PC-3 (cell line): ENCODE data around the gene EMILIN2. TPM values are rescaled to one million over a fixed set of nuclear protein-coding genes. Genes with fewer than 3 reads are reported as not detected.

Source experiments
- ATAC-seq: fragments of 200-7000 bp; cut with Tn5 transposase; 2 replicates; pipeline ENCODE4 v1.9.1; 2020; ENCODE audit warnings: mild to moderate bottlenecking, moderate library complexity
- BruUV-seq: library from RNA; stranded (reverse); fragments of 400-500 nt; replicated peaks from 2 replicates; lab custom pipeline; 2021; lab: Mats Ljungman, UMichigan
- CTCF ChIA-PET: fragments of 300-600 bp; sonication (Branson Sonifier 250); formaldehyde crosslinking; loops from one replicate; lab custom pipeline; 2022; ENCODE audit warnings: antibody characterized with exemption; lab: Charles Lee
- POLR2A ChIA-PET: fragments of 300-600 bp; sonication (Branson Sonifier 250); formaldehyde crosslinking; loops from one replicate; lab custom pipeline; 2022; ENCODE audit warnings: antibody characterized with exemption; ENCODE audit not compliant: unreplicated experiment; lab: Charles Lee
- DNase-seq: peaks from one replicate; pipeline ENCODE4 v3.0.0-alpha.2; 2015
- H2AFZ ChIP-seq: fragments of 300-600 bp; sonication (generic); 2 replicates; pipeline ENCODE4 v1.6.0; 2016; ENCODE audit warnings: antibody characterized with exemption, low read length
- H3F3A ChIP-seq: fragments of 300-600 bp; sonication (generic); one replicate; pipeline ENCODE4 v1.6.0; 2017; ENCODE audit warnings: antibody characterized with exemption, low read length, control low read depth, mild to moderate bottlenecking; ENCODE audit not compliant: unreplicated experiment
- H3K27ac ChIP-seq: fragments of 300-600 bp; sonication (generic); 2 replicates; pipeline ENCODE4 v1.5.1; 2016; ENCODE audit warnings: mild to moderate bottlenecking, low read length
- H3K27me3 ChIP-seq: fragments of 300-600 bp; sonication (generic); 2 replicates; pipeline ENCODE4 v1.6.1; 2016; ENCODE audit warnings: low read length, mixed read lengths
- H3K36me3 ChIP-seq: fragments of 300-600 bp; sonication (generic); 2 replicates; pipeline ENCODE4 v1.6.1; 2016; ENCODE audit warnings: low read depth, mixed run types, low read length, mixed read lengths
- H3K4me1 ChIP-seq: fragments of 300-600 bp; sonication (generic); 2 replicates; pipeline ENCODE4 v1.5.1; 2016; ENCODE audit warnings: low read length; ENCODE audit not compliant: insufficient read depth
- H3K4me2 ChIP-seq: fragments of 300-600 bp; sonication (generic); 2 replicates; pipeline ENCODE4 v1.6.0; 2016; ENCODE audit warnings: low read length
- H3K4me3 ChIP-seq: fragments of 300-600 bp; sonication (generic); 2 replicates; pipeline ENCODE4 v1.5.1; 2016; ENCODE audit warnings: mild to moderate bottlenecking, low read length, mixed read lengths
- H3K79me2 ChIP-seq: fragments of 300-600 bp; sonication (generic); 2 replicates; pipeline ENCODE4 v1.6.1; 2017; ENCODE audit warnings: low read length, mixed read lengths
- H3K9ac ChIP-seq: fragments of 300-600 bp; sonication (generic); 2 replicates; pipeline ENCODE4 v1.6.0; 2016; ENCODE audit warnings: mild to moderate bottlenecking, low read length
- H3K9me2 ChIP-seq: fragments of 300-600 bp; sonication (generic); replicated peaks from 2 replicates; pipeline ENCODE4 v1.6.1; 2016; ENCODE audit warnings: mixed run types, low read length, mixed read lengths
- H3K9me3 ChIP-seq: fragments of 300-600 bp; sonication (generic); 2 replicates; pipeline ENCODE4 v1.6.1; 2016; ENCODE audit warnings: low read length, mixed read lengths
- H4K20me1 ChIP-seq: fragments of 300-600 bp; sonication (generic); 2 replicates; pipeline ENCODE4 v1.6.1; 2016; ENCODE audit warnings: low read length, mixed read lengths
- CTCF ChIP-seq: fragments of 300-600 bp; sonication (generic); conservative IDR thresholded peaks from 2 replicates; pipeline ENCODE4 v1.5.1; 2017; ENCODE audit warnings: antibody characterized with exemption, low read depth, mild to moderate bottlenecking, low read length
- EZH2 ChIP-seq: fragments of 300-600 bp; sonication (generic); IDR thresholded peaks from one replicate; pipeline ENCODE4 v1.6.1; 2017; ENCODE audit warnings: antibody characterized with exemption, mild to moderate bottlenecking, low read length; ENCODE audit not compliant: unreplicated experiment
- EZH2phosphoT487 ChIP-seq: fragments of 300-600 bp; sonication (generic); IDR thresholded peaks from 2 replicates; pipeline ENCODE4 v1.6.1; 2018; ENCODE audit warnings: mild to moderate bottlenecking, antibody characterized with exemption, low read length, borderline replicate concordance
- intact Hi-C: fragments of 100-400 bp; cut with micrococcal nuclease; formaldehyde crosslinking; loops from 2 replicates; pipeline ENCODE4 v1.9.0; 2023
- total RNA-seq: library from RNA; depleted of rRNA; stranded (reverse); fragments of >200 nt; gene quantifications from 2 replicates; pipeline ENCODE4 v1.2.3, GENCODE V29; 2014

EMILIN2 gene
- total RNA-seq, 1 experiment from 2014 or later = 17.1 TPM

- Histone ChIP-seq H3K27ac (no peak overlapping the region), H3K36me3 (peaks cover 3% of the 10 kb centered on the region; the same call in 1 of the 2 replicates), H3K4me1 (no peaks in the 10 kb centered on the region), H3K9me2 (no peaks in the 10 kb centered on the region), H2AFZ (no peak overlapping the region), H3K9ac (no peak overlapping the region), H3K9me3 (no peaks in the 10 kb centered on the region), H3K79me2 (no peaks in the 10 kb centered on the region), H3K4me2 (no peak overlapping the region), H3K27me3 (no peaks in the 10 kb centered on the region), H4K20me1 (no peaks in the 10 kb centered on the region), H3F3A (no peaks in the 10 kb centered on the region), H3K4me3 (no peak overlapping the region)
- BruUV-seq = no TSS peak
- POLR2A ChIA-PET = no interaction called here
- CTCF ChIA-PET = no interaction called here
- TF ChIP-seq CTCF = no peak
- TF ChIP-seq EZH2 = no peak
- no peak for TF ChIP-seq EZH2phosphoT487
- intact Hi-C loops = no loop called here
- no peak for ATAC-seq
- DNase-seq = no peak
Observed at GRCh38 chr18:2926528-2926927, 79.7 kb downstream of the EMILIN2 start.

- no peaks in the 10 kb centered on the region for H3K4me1 ChIP-seq
- H3K27me3 ChIP-seq = no peaks in the 10 kb centered on the region
- H3K36me3 ChIP-seq = peaks cover 3% of the 10 kb centered on the region; the same call in 1 of the 2 replicates
- no peaks in the 10 kb centered on the region for H3K79me2 ChIP-seq
- intact Hi-C loops = no loop called here
- no peaks in the 10 kb centered on the region for H4K20me1 ChIP-seq
- ChIA-PET POLR2A (no interaction called here), CTCF (interaction anchor here (0.5 kb wide), 1 partner anchor 247 kb away, joined by 3 read pairs; no protein-coding TSS in a partner anchor)
- no peak for TF ChIP-seq EZH2
- no peak for TF ChIP-seq EZH2phosphoT487
- no peak for TF ChIP-seq CTCF
- H3K4me2 ChIP-seq = no peak overlapping the region
- no peak overlapping the region for H2AFZ ChIP-seq
- H3K4me3 ChIP-seq = no peak overlapping the region
- no peaks in the 10 kb centered on the region for H3K9me3 ChIP-seq
- no peak overlapping the region for H3K27ac ChIP-seq
- ATAC-seq (no peak), DNase-seq (no peak)
- H3F3A ChIP-seq = no peaks in the 10 kb centered on the region
- no peaks in the 10 kb centered on the region for H3K9me2 ChIP-seq
- no peak overlapping the region for H3K9ac ChIP-seq
- BruUV-seq = no TSS peak
Observed at GRCh38 chr18:2927745-2928144, 80.9 kb downstream of the EMILIN2 start.
